Endothelial cell of umbilical vein (primary cell): ENCODE data around the gene DLG1.

ENCODE experiments used
- MYC ChIP-seq: IDR thresholded peaks from one replicate; pipeline ENCODE4 v1.6.1; 2011; ENCODE audit warnings: mild to moderate bottlenecking, low read depth, low read length
- POLR2A ChIP-seq: IDR thresholded peaks from 2 replicates; pipeline ENCODE4 v1.6.1; 2012; ENCODE audit warnings: low read depth, mild to moderate bottlenecking, control low read depth, low read length
- POLR2AphosphoS5 ChIP-seq: IDR thresholded peaks from 2 replicates; pipeline ENCODE4 v1.6.1; 2012; ENCODE audit warnings: low read depth, mild to moderate bottlenecking, control low read depth, low read length, moderate library complexity; ENCODE audit not compliant: insufficient read depth
- TF ChIP-seq, protein P1 (sequence below), 2 donors: IDR thresholded peaks; 1 replicate in 1 of 2; 2 replicates in 1 of 2; pipeline ENCODE4 v1.5.1; 2011; ENCODE audit warnings: low read length in 2 of 2, mild to moderate bottlenecking in 2 of 2, moderate library complexity in 2 of 2, control low read depth in 1 of 2, inconsistent platforms in 1 of 2, low read depth in 1 of 2; ENCODE audit not compliant: insufficient read depth in 1 of 2; ENCODE audit errors: extremely low read depth in 1 of 2

DNA sequence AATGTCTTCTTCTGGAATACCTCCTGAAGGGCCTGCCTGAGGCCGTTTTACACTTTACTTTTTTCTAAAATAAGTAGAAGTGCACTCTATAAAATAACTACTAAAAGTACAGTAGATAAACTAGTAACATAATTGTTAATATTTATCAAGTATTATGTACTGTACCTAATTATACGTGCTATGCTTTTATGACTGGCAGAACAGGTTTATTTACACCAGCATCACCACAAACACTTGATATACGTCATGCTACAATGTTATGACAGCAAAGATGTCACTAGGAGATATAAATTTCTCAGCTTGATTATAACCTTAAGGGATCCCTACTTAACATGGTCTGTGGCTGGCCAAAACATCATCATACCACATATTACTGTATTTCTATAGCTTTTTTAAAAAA lies 29.4 kb downstream of the DLG1 start:
- TF ChIP-seq, protein P1, sequence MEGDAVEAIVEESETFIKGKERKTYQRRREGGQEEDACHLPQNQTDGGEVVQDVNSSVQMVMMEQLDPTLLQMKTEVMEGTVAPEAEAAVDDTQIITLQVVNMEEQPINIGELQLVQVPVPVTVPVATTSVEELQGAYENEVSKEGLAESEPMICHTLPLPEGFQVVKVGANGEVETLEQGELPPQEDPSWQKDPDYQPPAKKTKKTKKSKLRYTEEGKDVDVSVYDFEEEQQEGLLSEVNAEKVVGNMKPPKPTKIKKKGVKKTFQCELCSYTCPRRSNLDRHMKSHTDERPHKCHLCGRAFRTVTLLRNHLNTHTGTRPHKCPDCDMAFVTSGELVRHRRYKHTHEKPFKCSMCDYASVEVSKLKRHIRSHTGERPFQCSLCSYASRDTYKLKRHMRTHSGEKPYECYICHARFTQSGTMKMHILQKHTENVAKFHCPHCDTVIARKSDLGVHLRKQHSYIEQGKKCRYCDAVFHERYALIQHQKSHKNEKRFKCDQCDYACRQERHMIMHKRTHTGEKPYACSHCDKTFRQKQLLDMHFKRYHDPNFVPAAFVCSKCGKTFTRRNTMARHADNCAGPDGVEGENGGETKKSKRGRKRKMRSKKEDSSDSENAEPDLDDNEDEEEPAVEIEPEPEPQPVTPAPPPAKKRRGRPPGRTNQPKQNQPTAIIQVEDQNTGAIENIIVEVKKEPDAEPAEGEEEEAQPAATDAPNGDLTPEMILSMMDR (IDR thresholded peaks at IDR 0.05; ENCODE audit: extremely low read depth in 1 of 2, insufficient read depth in 1 of 2, low read depth in 1 of 2, low read length in 2 of 2) = no peak
- TF ChIP-seq POLR2AphosphoS5 (no peak), POLR2A (no peak), MYC (no peak)
